ENCODE measurements around the gene MALSU1. TPM values are rescaled to one million over a fixed set of nuclear protein-coding genes. Genes with fewer than 3 reads are reported as not detected.
"Not testable (repeated sequence)": the region's sequence is repeated elsewhere in the genome, so short reads cannot be mapped to it uniquely, and the experiment has no call there.

The MALSU1 gene
- total RNA-seq, 1 experiment from 2014 or later, result 95.5 TPM

DNA sequence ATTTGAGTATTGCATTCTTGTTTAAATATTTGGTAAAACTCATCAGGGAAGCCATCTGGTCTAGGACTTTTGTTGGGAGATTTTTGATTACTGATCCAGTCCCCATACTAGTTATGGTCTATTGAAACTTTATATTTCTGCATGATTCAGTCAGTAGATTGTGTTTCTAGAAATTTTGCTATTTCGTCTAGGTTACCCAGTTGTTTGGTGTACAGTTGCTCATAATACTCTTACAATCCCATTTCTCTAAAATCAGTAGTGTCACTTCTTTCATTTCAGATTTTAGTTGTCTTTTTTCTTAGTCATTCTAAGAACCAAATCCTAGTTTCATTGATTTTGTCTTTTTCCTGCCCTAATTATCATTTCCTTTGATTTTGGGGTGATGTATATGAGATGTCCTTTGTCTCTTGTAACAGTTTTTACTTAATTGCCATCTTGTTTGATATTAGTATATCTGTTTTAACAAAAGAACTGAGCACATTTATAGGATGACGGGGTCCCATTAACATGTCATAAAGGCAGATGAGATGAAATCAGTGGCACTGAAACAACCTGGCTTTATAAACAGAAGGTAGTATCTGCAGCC, 7.9 kb downstream of the MALSU1 start:
- Histone ChIP-seq H3K36me3 (ENCODE audit: control insufficient read depth, insufficient read depth, low read length) (peaks cover 4% of the 10 kb centered on the region), H3K4me3 (ENCODE audit: low read depth, low read length) (no peak overlapping the region), H3K27me3 (replicated peaks; ENCODE audit: control insufficient read depth, insufficient read depth, low read length) (no peaks in the 10 kb centered on the region), H3K4me1 (0 out of 2 replicates have a peak, but pooled peaks cover 5% of the 10 kb centered on the region), H3K9me3 (no peaks in the 10 kb centered on the region)
- intact Hi-C loops (cut with micrococcal nuclease; ENCODE audit: unreplicated experiment), result no loop called here
- CTCF ChIA-PET, result no interaction called here
- Mint-ChIP-seq H3K4me3 (ENCODE audit: unreplicated experiment) (peak overlapping the region; percentile 7), H3K4me1 (ENCODE audit: low read depth, unreplicated experiment) (peaks cover 23% of the 10 kb centered on the region), H3K36me3 (ENCODE audit: insufficient read depth, unreplicated experiment) (peaks cover 100% of the 10 kb centered on the region), H3K27me3 (ENCODE audit: insufficient read depth, unreplicated experiment) (no peaks in the 10 kb centered on the region), H3K27ac (ENCODE audit: unreplicated experiment) (peak overlapping the region; percentile 8), H3K9me3 (ENCODE audit: unreplicated experiment) (no peaks in the 10 kb centered on the region)
- POLR2A ChIA-PET, result no interaction called here
- DNase-seq, result no peak
- no TSS peak for BruUV-seq (replicated peaks)
- TF ChIP-seq, protein P1, sequence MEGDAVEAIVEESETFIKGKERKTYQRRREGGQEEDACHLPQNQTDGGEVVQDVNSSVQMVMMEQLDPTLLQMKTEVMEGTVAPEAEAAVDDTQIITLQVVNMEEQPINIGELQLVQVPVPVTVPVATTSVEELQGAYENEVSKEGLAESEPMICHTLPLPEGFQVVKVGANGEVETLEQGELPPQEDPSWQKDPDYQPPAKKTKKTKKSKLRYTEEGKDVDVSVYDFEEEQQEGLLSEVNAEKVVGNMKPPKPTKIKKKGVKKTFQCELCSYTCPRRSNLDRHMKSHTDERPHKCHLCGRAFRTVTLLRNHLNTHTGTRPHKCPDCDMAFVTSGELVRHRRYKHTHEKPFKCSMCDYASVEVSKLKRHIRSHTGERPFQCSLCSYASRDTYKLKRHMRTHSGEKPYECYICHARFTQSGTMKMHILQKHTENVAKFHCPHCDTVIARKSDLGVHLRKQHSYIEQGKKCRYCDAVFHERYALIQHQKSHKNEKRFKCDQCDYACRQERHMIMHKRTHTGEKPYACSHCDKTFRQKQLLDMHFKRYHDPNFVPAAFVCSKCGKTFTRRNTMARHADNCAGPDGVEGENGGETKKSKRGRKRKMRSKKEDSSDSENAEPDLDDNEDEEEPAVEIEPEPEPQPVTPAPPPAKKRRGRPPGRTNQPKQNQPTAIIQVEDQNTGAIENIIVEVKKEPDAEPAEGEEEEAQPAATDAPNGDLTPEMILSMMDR (IDR thresholded peaks at IDR 0.05; ENCODE audit: insufficient read depth in 1 of 2, low read depth in 1 of 2, low read length in 1 of 2, severe bottlenecking in 1 of 2, unreplicated experiment in 1 of 2), result no peak

DNA sequence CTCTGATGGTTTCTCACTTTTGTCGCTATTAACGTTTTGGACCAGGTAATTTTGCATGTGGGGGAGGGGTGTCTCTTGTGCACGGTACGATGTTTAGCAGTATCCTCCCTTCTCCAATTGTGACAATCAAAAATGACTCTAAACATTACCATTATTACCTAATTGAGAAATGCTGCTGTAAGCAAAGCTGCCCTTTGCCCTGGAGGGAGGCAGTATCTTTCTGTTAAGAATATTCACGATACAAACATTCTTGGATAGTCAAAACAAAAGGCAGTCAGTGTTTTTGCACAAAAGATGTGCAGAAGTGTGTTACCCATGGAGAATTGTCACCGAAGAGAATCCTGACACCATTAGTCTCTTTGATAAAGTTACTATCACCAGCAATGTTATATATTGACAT, 9.6 kb downstream of the MALSU1 start:
- ChIA-PET CTCF (interaction anchor here (0.7 to 1.2 kb wide), 2 partner anchors 174 to 236 kb away, joined by 3 read pairs; no protein-coding TSS in a partner anchor), POLR2A (interaction anchor here (0.6 kb wide), 1 partner anchor 126 kb away, joined by 14 read pairs; no protein-coding TSS in a partner anchor)
- 0 out of 2 replicates have a peak, but pooled peaks cover 5% of the 10 kb centered on the region for H3K4me1 ChIP-seq
- no peaks in the 10 kb centered on the region for H3K27me3 Mint-ChIP-seq (ENCODE audit: insufficient read depth, unreplicated experiment)
- no peak overlapping the region for H3K4me3 Mint-ChIP-seq (ENCODE audit: unreplicated experiment)
- no TSS peak for BruUV-seq (replicated peaks)
- H3K4me1 Mint-ChIP-seq (ENCODE audit: low read depth, unreplicated experiment), result peaks cover 12% of the 10 kb centered on the region
- H3K9me3 ChIP-seq, result no peaks in the 10 kb centered on the region
- TF ChIP-seq, protein P1 (IDR thresholded peaks at IDR 0.05; ENCODE audit: insufficient read depth in 1 of 2, low read depth in 1 of 2, low read length in 1 of 2, severe bottlenecking in 1 of 2, unreplicated experiment in 1 of 2), result no peak
- peak overlapping the region; percentile 8 for H3K27ac Mint-ChIP-seq (ENCODE audit: unreplicated experiment)
- no peaks in the 10 kb centered on the region for H3K27me3 ChIP-seq (replicated peaks; ENCODE audit: control insufficient read depth, insufficient read depth, low read length)
- no peaks in the 10 kb centered on the region for H3K9me3 Mint-ChIP-seq (ENCODE audit: unreplicated experiment)
- intact Hi-C loops (cut with micrococcal nuclease; ENCODE audit: unreplicated experiment), result no loop called here
- no peak overlapping the region for H3K4me3 ChIP-seq (ENCODE audit: low read depth, low read length)
- DNase-seq, result no peak
- peaks cover 3% of the 10 kb centered on the region for H3K36me3 ChIP-seq (ENCODE audit: control insufficient read depth, insufficient read depth, low read length)
- H3K36me3 Mint-ChIP-seq (ENCODE audit: insufficient read depth, unreplicated experiment), result peaks cover 99% of the 10 kb centered on the region

DNA sequence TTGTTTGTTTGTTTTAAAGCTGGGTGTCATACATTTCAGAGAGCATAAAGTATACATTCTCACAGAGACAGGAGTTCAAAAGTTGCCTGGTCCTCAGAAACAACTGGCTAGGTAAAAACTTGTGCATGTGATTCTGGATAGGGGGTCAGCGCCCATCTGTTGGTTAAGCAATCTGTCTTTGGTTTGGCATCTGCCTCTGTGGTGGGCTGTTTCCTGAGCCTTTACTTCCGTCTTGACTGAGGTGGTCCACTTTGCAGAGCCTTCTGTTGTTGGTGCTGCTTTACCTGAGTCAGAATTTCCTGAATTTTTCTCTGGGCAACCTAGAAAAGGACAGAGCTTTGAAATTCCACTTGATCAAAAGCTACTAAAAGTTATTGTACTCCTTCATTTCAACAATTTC, 13.0 kb downstream of the MALSU1 start:
- H3K4me3 ChIP-seq (ENCODE audit: low read depth, low read length); H3K27me3 Mint-ChIP-seq (ENCODE audit: insufficient read depth, unreplicated experiment); BruUV-seq (replicated peaks); H3K9me3 Mint-ChIP-seq (ENCODE audit: unreplicated experiment); POLR2A ChIA-PET; H3K36me3 ChIP-seq (ENCODE audit: control insufficient read depth, insufficient read depth, low read length); H3K9me3 ChIP-seq; DNase-seq; CTCF ChIA-PET; H3K27ac Mint-ChIP-seq (ENCODE audit: unreplicated experiment); H3K27me3 ChIP-seq (replicated peaks; ENCODE audit: control insufficient read depth, insufficient read depth, low read length); H3K4me3 Mint-ChIP-seq (ENCODE audit: unreplicated experiment); intact Hi-C loops (cut with micrococcal nuclease; ENCODE audit: unreplicated experiment); H3K4me1 ChIP-seq: not testable (repeated sequence)
- H3K4me1 Mint-ChIP-seq (ENCODE audit: low read depth, unreplicated experiment), result peaks cover 12% of the 10 kb centered on the region
- H3K36me3 Mint-ChIP-seq (ENCODE audit: insufficient read depth, unreplicated experiment), result peaks cover 98% of the 10 kb centered on the region

Data from Caco-2 (cell line).